DND-41 (cell line): ENCODE data around the gene EXOC3.

ENCODE experiments used
- CTCF ChIP-seq: IDR thresholded peaks from 2 replicates; pipeline ENCODE4 v1.5.1; 2012; ENCODE audit warnings: borderline replicate concordance, low read length, moderate library complexity, mild to moderate bottlenecking; ENCODE audit not compliant: poor library complexity, severe bottlenecking; ENCODE audit errors: extremely low read depth
- EZH2 ChIP-seq: IDR thresholded peaks from 3 replicates; pipeline ENCODE4 v1.6.1; 2012; ENCODE audit warnings: borderline replicate concordance, low read depth, mild to moderate bottlenecking, moderate library complexity, low read length, inconsistent platforms; ENCODE audit not compliant: severe bottlenecking

- TF ChIP-seq CTCF, result no peak
- TF ChIP-seq EZH2, result no peak
Measured at GRCh38 chr5:465591-466403, 22.8 kb downstream of the EXOC3 start.
